Progenitor cell of endocrine pancreas (in vitro differentiated cells): ENCODE results near the gene SPRED2. TPM values are rescaled to one million over a fixed set of nuclear protein-coding genes. Genes with fewer than 3 reads are reported as not detected.

ENCODE experiments used
- DNase-seq: peaks from one replicate; pipeline ENCODE4 v3.0.0; 2021; ENCODE audit warnings: low spot score; ENCODE audit not compliant: unreplicated experiment
- H3K27ac Mint-ChIP-seq: 2 replicates; pipeline ENCODE4 v1.8.0; 2021; ENCODE audit warnings: mild to moderate bottlenecking, moderate library complexity, mixed read lengths
- H3K27me3 Mint-ChIP-seq: 2 replicates; pipeline ENCODE4 v1.8.0; 2021; ENCODE audit warnings: mixed read lengths
- H3K36me3 Mint-ChIP-seq: 2 replicates; pipeline ENCODE4 v1.8.0; 2022; ENCODE audit warnings: mixed read lengths; ENCODE audit not compliant: insufficient read depth
- H3K4me1 Mint-ChIP-seq: 2 replicates; pipeline ENCODE4 v1.8.0; 2021; ENCODE audit warnings: low read depth, mixed read lengths
- H3K4me3 Mint-ChIP-seq: 2 replicates; pipeline ENCODE4 v1.8.0; 2021; ENCODE audit warnings: low read depth, mild to moderate bottlenecking, moderate library complexity, mixed read lengths
- H3K9me3 Mint-ChIP-seq: 2 replicates; pipeline ENCODE4 v1.8.0; 2021; ENCODE audit warnings: low read depth, mixed read lengths
- CTCF ChIP-seq: fragments of 200-600 bp; sonication (generic); IDR thresholded peaks from one replicate; pipeline ENCODE4 v1.5.0; 2021; ENCODE audit warnings: antibody characterized with exemption, mild to moderate bottlenecking; ENCODE audit not compliant: unreplicated experiment
- total RNA-seq: library from RNA; stranded (reverse); gene quantifications from 2 replicates; pipeline ENCODE4 v1.2.1, GENCODE V29; 2021

Gene SPRED2
- total RNA-seq, 1 donor from 2014 or later, result 38.6 TPM

- H3K4me1 Mint-ChIP-seq, result peaks cover 28% of the 10 kb centered on the region
- TF ChIP-seq CTCF, result no peak
- peak overlapping the region; percentile 98 for H3K4me3 Mint-ChIP-seq
- peak overlapping the region; percentile 98 for H3K27ac Mint-ChIP-seq
- peaks cover 2% of the 10 kb centered on the region for H3K27me3 Mint-ChIP-seq
- DNase-seq, result no peak
- no peaks in the 10 kb centered on the region for H3K9me3 Mint-ChIP-seq
- no peaks in the 10 kb centered on the region for H3K36me3 Mint-ChIP-seq
Measured at GRCh38 chr2:65436824-65437221, 4.4 kb upstream of the SPRED2 start.

- Mint-ChIP-seq H3K27ac (peak overlapping the region; percentile 98), H3K4me1 (peaks cover 28% of the 10 kb centered on the region), H3K9me3 (no peaks in the 10 kb centered on the region)
Measured at GRCh38 chr2:65436169-65436823, 3.9 kb upstream of the SPRED2 start.

GRCh38 chr2:65435625-65436168, 3.3 kb upstream of the SPRED2 start:
- Mint-ChIP-seq H3K9me3 (no peaks in the 10 kb centered on the region), H3K4me3 (peak overlapping the region; percentile 98), H3K27me3 (no peaks in the 10 kb centered on the region), H3K36me3 (no peaks in the 10 kb centered on the region), H3K27ac (peak overlapping the region; percentile 98), H3K4me1 (peaks cover 28% of the 10 kb centered on the region)
- no peak for TF ChIP-seq CTCF
- peak; percentile 85 for DNase-seq

More at GRCh38 chr2:65436169-65436823, 3.9 kb upstream of the SPRED2 start:
- peak overlapping the region; percentile 98 for H3K4me3 Mint-ChIP-seq
- no peaks in the 10 kb centered on the region for H3K36me3 Mint-ChIP-seq
- no peaks in the 10 kb centered on the region for H3K27me3 Mint-ChIP-seq
- no peak for TF ChIP-seq CTCF
- peak; percentile 59 for DNase-seq

- Mint-ChIP-seq H3K4me3 (peak overlapping the region; percentile 98), H3K4me1 (peaks cover 34% of the 10 kb centered on the region), H3K27ac (peak overlapping the region; percentile 73), H3K36me3 (no peaks in the 10 kb centered on the region), H3K9me3 (no peaks in the 10 kb centered on the region), H3K27me3 (no peaks in the 10 kb centered on the region)
- no peak for TF ChIP-seq CTCF
- DNase-seq, result no peak
Measured at GRCh38 chr2:65434592-65435241, 2.3 kb upstream of the SPRED2 start.

- H3K36me3 Mint-ChIP-seq, result no peaks in the 10 kb centered on the region
- no peaks in the 10 kb centered on the region for H3K9me3 Mint-ChIP-seq
- H3K27me3 Mint-ChIP-seq, result no peaks in the 10 kb centered on the region
- DNase-seq, result peak; percentile 28
- peak overlapping the region; percentile 94 for H3K4me3 Mint-ChIP-seq
- peak overlapping the region; percentile 97 for H3K27ac Mint-ChIP-seq
- TF ChIP-seq CTCF, result no peak
- peaks cover 16% of the 10 kb centered on the region for H3K4me1 Mint-ChIP-seq
Measured at GRCh38 chr2:65431421-65432226, 775 bp downstream of the SPRED2 start.
